Upper lobe of right lung (tissue), 1 donor: ENCODE data around the gene SS18L1. TPM values are rescaled to one million over a fixed set of nuclear protein-coding genes. Genes with fewer than 3 reads are reported as not detected.

Experiments
- ATAC-seq: fragments of 200-7000 bp; cut with Tn5 transposase; one replicate; pipeline ENCODE4 v1.9.1; 2020; ENCODE audit warnings: mild to moderate bottlenecking, moderate library complexity
- DNase-seq: peaks from one replicate; pipeline ENCODE4 v3.0.0-alpha.2; 2020
- H3K27ac ChIP-seq: fragments of 200-600 bp; one replicate; pipeline ENCODE4 v1.8.0; 2022
- H3K27me3 ChIP-seq: fragments of 200-600 bp; one replicate; pipeline ENCODE4 v1.8.0; 2022; ENCODE audit warnings: mild to moderate bottlenecking
- H3K36me3 ChIP-seq: fragments of 200-600 bp; one replicate; pipeline ENCODE4 v1.8.0; 2022
- H3K4me1 ChIP-seq: fragments of 200-600 bp; one replicate; pipeline ENCODE4 v1.8.0; 2022
- H3K4me3 ChIP-seq: fragments of 200-600 bp; one replicate; pipeline ENCODE4 v1.8.0; 2022; ENCODE audit warnings: mild to moderate bottlenecking
- H3K9me3 ChIP-seq: fragments of 200-600 bp; one replicate; pipeline ENCODE4 v1.8.0; 2022
- intact Hi-C: fragments of 100-400 bp; cut with DNase I; formaldehyde crosslinking; loops from one replicate; pipeline ENCODE4 v1.11.0; 2022
- total RNA-seq: library from RNA; stranded (reverse); fragmentation: NEBNext Ultra II Directional; extraction: Animal tissue kit (Norgen Biotek cat#: 25700); gene quantifications from one replicate; pipeline ENCODE4 v1.2.1, GENCODE V29; 2021
- TF ChIP-seq, protein P1 (sequence below): fragments of 200-600 bp; IDR thresholded peaks from one replicate; pipeline ENCODE4 v1.8.0; 2022; ENCODE audit warnings: antibody characterized with exemption
- donor health status: DM: no; HTN: yes; CAD: no; lungs with severe emphysema.

The SS18L1 gene
- total RNA-seq, 1 donor from 2014 or later, result 12.6 TPM

DNA sequence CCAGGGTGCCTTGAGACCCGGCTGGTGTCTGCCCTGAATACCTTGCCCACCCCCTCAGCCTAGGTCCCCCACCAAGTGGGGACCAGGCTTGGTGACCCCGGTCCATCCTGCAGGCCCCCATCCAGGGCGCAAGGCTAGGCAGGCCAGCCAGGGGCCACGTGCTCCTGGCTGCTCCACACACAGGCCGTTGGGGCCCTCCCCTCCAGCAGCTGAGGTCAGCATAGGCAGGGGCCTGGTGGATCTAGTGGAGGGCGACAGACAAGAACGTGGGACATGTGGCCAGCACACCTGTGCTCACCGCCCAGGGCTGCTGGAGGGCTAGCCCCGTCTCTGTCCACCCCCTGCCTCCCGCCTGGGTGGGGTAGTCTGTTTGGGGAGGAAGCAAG, 84.0 kb downstream of the SS18L1 start:
- intact Hi-C loops, result no loop called here
- Histone ChIP-seq H3K27ac (no peak overlapping the region), H3K36me3 (no peaks in the 10 kb centered on the region), H3K27me3 (peaks cover 29% of the 10 kb centered on the region), H3K4me1 (no peaks in the 10 kb centered on the region), H3K4me3 (no peak overlapping the region), H3K9me3 (no peaks in the 10 kb centered on the region)
- TF ChIP-seq, protein P1, sequence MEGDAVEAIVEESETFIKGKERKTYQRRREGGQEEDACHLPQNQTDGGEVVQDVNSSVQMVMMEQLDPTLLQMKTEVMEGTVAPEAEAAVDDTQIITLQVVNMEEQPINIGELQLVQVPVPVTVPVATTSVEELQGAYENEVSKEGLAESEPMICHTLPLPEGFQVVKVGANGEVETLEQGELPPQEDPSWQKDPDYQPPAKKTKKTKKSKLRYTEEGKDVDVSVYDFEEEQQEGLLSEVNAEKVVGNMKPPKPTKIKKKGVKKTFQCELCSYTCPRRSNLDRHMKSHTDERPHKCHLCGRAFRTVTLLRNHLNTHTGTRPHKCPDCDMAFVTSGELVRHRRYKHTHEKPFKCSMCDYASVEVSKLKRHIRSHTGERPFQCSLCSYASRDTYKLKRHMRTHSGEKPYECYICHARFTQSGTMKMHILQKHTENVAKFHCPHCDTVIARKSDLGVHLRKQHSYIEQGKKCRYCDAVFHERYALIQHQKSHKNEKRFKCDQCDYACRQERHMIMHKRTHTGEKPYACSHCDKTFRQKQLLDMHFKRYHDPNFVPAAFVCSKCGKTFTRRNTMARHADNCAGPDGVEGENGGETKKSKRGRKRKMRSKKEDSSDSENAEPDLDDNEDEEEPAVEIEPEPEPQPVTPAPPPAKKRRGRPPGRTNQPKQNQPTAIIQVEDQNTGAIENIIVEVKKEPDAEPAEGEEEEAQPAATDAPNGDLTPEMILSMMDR, result no peak
- no peak for DNase-seq
- ATAC-seq, result no peak

DNA sequence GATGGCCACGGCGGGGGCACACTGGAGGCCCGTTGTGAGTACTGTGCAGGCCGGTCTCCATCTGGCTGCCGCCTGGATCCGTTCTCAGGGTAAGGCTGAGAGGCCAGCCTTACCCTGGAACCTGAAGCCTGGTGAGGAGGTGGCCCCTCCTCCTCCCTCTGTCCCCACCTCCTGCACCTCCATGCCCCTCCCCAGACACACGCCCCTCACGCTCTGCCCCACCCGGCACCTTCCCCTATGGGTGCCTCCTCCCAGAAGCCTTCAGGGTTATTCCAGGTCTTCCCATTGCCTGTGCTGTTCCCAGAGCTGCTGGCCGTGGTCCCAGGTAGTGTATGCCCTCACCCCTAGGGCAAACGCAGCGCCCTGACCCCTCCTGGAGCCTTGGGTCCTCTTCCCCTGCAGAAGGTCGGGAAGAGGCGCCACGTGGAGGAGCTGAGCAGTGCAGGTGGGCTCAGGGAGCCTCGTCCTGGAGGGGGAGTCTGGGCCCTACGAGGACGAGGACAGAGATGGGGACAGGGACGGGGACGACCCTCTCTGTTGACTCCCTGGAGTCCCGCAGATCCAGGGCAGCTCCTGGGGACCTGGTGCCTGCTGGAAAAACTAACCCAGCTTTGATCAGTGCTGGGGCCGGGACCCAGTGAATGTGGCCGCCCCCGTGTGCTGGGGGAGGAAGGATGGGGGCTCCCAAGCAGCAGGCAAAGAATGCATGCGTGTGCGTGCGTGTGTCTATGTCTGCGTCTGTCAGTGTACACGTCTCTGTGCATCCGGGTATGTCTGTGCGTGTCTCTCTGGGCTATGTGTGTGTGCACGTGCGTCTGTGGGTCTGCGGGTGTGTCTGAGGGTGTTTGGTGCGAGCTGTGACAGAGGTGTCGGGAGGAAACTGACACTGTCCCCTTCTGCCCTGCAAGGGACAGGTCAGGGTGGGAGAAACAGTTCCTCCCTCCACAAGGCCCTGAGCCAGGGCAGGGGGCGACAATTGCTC, 84.7 kb downstream of the SS18L1 start:
- TF ChIP-seq, protein P1, result no peak
- DNase-seq (no peak), ATAC-seq (peak; percentile 38)
- no peaks in the 10 kb centered on the region for H3K4me1 ChIP-seq
- peaks cover 23% of the 10 kb centered on the region for H3K27me3 ChIP-seq
- no peak overlapping the region for H3K4me3 ChIP-seq
- no peaks in the 10 kb centered on the region for H3K36me3 ChIP-seq
- H3K27ac ChIP-seq, result no peak overlapping the region
- intact Hi-C loops, result no loop called here
- H3K9me3 ChIP-seq, result no peaks in the 10 kb centered on the region

DNA sequence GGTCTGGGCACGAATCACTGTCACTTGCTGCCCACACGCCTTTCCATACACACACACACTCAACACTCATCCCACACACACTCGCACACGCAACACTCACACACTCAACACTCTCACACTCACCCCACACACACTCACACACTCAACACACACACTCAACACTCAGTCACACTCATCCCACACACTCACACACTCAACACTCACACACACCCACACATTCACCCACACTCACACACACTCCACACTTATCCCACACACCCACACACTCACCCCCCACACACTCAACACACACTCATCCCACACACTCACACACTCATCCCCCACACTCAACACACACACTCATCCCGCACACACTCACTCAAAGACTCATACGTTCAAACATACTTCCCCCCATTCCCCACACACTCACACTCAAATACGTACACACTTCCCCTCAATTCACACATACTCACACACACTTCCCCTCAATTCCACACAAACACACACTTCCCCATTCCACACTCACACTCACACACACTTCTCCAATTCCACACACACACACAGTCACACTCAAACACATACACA, 85.5 kb downstream of the SS18L1 start:
- ATAC-seq (no peak), DNase-seq (no peak)
- Histone ChIP-seq H3K4me1 (no peaks in the 10 kb centered on the region), H3K36me3 (no peaks in the 10 kb centered on the region), H3K9me3 (no peaks in the 10 kb centered on the region), H3K4me3 (no peak overlapping the region), H3K27ac (no peak overlapping the region), H3K27me3 (peaks cover 17% of the 10 kb centered on the region)
- TF ChIP-seq, protein P1, result no peak
- intact Hi-C loops, result no loop called here

DNA sequence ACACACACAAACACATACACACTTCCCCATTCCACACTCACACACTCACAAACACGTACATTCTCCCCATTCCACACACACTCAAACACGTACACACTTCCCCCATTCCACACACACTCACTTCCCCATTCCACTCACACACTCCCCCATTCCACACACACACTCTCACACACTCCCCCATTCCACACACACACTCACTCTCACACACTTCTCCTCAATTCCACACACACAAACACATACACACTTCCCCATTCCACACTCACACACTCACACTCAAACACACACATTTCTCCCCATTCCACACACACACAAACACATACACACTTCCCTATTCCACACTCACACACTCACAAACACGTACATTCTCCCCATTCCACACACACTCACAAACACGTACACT, 86.1 kb downstream of the SS18L1 start:
- H3K4me3 ChIP-seq, result no peak overlapping the region
- intact Hi-C loops, result no loop called here
- H3K9me3 ChIP-seq, result no peaks in the 10 kb centered on the region
- no peak overlapping the region for H3K27ac ChIP-seq
- peaks cover 11% of the 10 kb centered on the region for H3K27me3 ChIP-seq
- TF ChIP-seq, protein P1, result no peak
- DNase-seq (no peak), ATAC-seq (no peak)
- H3K4me1 ChIP-seq, result no peaks in the 10 kb centered on the region
- H3K36me3 ChIP-seq, result no peaks in the 10 kb centered on the region

DNA sequence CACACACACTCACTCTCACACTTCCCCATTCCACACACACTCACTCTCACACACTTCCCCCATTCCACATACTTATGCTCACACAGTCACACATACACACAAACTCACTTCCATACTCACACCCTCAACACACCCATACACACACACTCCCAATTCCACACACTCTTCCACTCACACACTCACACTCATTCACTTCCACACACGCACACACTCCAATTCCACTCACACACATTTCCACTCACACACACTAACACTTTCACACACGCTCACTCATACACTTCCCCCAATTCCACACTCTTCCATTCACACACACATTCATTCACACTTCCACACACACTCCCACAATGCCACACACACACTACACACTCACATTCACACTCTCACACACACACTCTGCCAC, 86.7 kb downstream of the SS18L1 start:
- Histone ChIP-seq H3K27me3 (peaks cover 5% of the 10 kb centered on the region), H3K36me3 (no peaks in the 10 kb centered on the region), H3K27ac (no peak overlapping the region), H3K9me3 (no peaks in the 10 kb centered on the region), H3K4me3 (no peak overlapping the region), H3K4me1 (no peaks in the 10 kb centered on the region)
- intact Hi-C loops, result no loop called here
- DNase-seq (no peak), ATAC-seq (no peak)
- TF ChIP-seq, protein P1, result no peak
